Measurements from ENCODE around the gene PARP8.

Gene PARP8

DNA sequence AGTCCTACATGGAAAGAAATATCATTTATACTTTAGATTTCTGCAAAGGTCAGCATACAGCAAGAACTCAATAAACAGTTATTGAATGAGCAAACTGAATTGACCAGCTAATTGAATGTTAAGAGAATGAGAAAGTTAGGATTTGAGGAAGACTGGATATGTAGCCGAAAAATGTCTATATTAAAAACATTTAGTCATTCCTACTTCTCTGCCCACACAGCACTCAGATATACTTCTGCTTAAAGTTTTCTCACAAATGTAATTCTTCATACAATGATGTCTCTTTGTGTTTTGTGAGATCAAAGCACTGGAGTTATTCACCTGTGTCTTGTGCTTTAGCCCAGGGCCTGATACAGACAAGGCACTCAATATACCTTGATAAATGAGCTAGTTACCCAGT is 188.6 kb downstream of the PARP8 start:
- DNase-seq: no peak

DNA sequence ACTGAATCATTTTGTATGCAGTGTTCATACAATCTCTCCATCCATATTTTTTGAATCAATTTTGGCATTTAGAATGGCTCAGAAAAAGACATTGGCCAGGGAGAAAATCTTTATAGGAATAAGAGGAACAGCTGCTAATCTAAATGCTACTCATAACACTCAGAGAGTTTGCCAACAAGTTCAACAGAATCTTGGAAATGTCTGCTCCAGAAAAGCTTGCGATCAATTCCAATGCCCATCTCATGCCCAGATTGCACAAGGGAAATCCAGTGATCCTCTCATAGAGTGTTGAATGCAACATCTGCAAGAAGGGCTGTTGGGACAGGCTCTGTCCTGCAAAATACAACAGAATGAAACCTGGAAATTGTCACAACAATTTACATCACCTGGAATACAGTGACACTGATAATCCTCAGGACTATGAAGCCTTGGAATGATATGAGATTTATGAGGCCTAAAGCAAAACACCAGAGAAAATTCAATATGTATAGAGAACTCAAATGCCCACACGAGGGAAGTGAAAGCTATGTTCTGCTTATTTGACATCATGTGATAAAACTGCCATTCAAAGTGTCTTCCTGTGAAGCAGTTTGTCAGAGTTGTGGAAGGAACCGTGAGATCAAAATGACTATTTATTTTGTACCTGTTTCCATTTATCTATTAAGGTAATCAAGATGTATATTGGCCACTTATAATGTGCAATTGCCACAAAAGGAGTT is 190.1 kb downstream of the PARP8 start:
- DNase-seq: no peak

DNA sequence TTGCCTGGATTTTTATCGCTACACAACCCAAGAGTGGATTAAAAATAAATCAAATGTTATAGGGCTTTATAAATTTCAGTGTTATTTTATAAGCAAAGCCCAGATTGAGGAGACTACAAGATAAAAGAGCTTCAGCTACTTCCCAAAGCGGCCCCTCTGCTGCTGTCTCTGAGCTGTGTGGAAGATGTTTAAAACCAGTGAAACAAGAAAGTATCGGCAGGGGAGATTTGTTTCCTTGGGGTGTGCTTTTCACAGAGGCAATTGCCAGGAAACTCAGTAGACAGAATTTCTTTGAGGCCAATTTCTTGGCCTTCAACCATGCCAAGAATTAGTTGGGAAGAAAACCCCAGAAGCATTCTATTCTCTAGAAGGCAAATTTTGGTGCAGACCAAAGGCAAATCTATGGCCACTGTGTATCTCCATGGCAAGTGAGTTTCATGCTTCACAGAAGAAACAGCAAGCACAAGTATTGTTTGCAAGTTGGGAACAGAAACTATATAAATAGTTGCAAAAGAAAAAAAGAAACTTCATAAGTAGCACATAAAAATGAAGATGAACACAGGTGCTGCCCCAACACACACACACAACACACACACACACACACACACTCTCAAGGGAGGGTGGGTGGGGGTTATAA is 197.2 kb downstream of the PARP8 start:
- no peak for DNase-seq

DNA sequence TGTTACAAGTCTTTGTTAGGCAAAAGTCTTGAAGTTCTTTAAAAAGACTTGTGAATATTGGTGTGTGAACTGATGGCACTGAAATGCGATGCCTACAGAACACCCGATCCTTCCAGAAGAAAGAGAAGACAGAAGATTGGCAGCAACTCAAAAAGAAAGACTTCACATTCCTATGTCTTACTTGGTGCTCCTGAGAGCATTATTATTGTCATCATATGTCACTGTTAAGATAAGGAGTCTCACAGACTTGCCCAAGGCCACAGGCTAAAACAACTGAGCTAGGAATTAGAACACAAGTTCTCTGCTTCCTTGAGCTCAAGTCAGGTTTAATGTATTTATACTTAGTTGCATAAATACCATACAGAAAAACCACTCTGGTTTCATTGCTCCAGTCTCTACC is 198.0 kb downstream of the PARP8 start:
- DNase-seq: no peak

DNA sequence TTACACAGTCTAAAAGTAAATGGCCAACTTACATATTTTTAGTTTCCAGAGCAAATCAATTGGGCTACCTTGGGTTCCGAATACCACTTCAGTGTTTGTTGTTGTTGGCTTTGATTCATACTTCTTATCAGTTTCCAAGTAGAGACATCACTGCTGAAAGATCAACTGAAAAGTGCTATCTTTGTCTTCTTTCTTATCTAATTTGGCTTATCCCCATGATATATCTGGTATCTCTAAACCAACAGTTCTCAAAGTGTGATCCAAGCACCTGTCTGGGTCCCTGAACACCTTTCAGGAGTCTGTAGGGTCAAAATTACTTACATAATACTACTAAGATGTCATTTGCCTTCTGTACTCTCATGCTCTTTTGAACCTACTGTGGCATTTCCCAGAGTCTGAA is 200.0 kb downstream of the PARP8 start:
- no peak for DNase-seq

DNA sequence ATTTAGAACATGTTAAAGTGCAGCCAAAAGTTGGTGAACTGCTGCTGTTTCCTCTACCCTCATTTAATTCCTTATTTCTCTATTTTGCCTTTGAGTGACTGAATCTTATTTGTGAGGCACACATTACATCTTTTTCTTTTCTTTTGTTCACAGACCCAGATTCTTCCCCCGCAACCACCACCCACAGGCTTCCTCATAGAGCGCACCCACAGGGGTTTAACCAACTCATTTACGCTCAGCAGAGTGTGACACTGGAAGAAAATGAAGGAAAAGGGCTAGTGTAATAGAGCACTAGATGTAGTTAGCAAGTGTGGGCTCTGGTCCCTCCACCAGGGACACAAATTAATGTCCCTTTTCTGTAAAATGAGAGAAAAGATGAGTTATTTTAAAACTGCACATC is 200.7 kb downstream of the PARP8 start:
- no peak for DNase-seq

DNA sequence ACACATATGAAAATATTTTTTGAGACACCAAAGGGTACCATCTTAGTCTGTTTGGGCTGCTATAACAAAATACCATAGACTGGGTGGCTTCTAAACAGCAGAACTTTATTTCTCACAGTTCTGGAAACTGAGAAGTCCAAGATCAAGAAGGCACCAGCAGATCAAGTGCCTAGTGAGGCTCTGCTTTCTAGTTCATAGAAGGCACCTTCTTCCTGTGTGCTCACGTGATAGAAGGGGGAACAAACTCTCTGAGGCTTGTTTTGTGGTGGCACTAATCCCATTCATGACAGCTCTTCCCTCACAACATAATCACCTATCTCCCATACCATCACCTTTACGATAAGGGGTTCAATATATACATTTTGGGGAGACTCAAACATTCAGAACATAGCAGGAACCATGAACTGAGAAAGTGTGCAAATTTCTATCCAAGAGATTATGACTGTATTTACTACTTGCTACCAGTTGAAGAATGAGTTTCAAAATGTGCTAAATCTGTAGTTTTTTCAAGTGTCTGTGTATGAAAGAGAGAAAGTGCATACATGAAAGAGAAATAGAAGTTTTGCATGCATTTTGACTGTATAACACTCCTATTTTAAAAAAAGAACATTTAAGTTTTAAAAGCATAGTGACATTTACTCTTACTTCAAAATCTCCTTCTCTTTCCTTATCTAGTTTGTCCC is 207.3 kb downstream of the PARP8 start:
- DNase-seq: no peak

DNA sequence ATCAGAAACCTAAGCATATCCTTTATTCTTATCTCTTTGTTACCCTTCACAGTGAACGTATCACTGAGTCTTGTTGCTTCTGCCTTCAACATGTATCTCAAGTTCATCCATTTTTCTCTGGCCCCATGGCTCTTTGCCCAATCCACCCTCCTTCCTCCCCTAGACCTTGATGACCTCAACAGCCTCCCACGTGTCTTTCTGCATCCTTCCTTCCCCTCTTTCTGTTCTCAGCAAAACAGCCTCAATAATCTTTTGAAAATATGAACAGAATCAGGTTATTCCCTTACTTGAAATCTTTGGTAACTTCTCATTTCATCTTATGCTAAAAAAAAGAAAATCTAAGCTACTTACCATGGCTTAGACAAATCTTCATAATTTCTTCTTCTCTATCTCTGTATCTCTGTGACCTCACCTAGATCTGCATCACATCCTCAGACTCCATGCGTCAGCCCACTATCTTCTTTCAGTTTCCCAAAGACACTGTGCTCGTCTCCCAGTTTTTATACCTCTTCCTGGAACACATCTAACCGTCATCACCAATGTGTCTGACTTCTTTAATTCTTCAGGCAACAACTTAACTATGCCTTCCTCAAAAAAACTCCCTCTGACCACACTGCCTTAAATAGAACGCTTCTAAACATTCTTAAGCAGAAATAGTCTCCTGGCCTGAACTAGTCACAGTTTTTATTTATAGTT is 208.0 kb downstream of the PARP8 start:
- no peak for DNase-seq

DNA sequence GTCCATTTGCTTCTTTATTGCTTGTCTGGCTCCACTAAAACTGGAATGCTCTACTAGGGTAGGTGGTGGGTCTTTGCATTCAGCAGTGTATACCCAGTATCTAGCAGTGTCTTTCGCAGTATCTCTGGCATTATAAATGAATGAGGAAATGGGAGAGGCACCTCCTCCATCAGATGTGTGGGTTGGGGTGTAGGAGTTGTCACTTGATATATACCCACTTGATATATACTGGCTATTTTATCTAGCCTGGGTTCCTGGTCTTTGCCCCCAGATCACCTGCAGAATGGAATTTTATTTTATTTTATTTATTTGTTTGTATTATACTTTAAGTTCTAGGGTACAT is 208.5 kb downstream of the PARP8 start:
- DNase-seq: no peak

DNA sequence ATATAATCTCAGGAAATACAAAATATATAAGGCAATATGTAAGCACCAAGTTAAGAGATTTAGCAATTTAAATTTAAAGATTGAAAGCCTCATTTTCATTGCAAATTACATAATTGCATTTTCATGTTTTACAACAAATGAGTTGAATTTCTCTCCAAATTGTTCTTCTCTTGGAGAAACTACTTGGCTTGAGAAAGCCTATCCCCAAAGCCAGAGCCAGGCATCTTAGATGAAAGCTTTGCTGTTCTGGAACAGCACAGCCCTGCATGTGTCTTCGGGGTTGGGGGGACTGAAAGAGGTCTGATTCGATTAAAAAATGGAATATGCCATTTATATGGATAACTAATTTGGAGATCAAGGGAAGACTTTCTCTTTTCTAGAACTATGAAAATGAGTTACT is 212.0 kb downstream of the PARP8 start:
- DNase-seq: no peak

DNA sequence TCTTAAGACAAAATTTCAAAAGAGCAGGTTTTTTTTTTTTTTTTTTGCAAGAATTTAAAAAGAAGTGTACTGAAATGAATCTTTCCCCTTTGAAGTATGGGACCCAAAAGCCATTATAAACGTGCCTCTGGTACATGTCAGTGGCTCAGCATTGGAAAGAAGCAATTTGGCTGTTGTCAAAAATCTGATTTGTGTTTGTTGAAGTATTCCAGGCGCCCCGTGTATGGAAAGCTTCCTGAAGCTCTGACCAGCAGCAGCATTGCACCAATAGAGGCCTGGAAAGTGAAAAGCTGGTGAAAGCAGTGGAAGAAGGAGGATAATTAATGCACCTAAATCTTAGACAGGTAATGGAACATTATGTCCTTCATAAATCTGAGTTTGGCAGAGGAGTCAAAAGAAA is 215.0 kb downstream of the PARP8 start:
- no peak for DNase-seq

DNA sequence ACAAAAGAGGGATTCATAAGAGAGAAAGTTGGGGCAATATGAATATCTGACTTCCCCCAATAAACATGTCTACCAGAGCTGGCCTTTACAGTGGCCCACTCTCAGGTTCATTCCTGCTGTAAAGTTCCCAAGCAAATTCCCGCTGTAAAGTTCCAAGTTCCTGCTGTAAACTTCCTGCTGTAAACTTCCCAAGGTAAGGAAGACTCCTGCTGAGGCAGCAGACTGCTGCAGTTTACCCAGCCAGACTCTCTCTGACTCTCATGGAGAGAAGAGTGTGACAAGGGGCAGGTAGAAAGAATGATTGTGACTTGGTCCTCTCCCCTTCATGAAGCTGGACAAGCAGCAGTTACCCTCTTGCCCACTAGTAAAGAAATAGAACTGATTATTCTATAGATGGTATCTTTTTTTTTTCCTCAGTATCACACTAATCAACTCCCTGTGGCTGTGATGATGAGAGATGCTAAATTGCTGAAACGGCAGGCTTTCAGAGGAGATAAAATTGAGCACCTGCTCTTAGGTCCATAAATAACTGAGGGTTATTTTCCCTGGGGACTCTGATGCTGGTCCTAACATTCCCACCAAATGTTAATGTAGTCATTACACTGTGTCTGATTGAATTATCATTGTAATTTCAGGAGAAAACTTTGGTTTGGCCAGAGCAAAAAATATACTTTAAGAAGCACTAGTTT is 220.4 kb downstream of the PARP8 start:
- DNase-seq: no peak

DNA sequence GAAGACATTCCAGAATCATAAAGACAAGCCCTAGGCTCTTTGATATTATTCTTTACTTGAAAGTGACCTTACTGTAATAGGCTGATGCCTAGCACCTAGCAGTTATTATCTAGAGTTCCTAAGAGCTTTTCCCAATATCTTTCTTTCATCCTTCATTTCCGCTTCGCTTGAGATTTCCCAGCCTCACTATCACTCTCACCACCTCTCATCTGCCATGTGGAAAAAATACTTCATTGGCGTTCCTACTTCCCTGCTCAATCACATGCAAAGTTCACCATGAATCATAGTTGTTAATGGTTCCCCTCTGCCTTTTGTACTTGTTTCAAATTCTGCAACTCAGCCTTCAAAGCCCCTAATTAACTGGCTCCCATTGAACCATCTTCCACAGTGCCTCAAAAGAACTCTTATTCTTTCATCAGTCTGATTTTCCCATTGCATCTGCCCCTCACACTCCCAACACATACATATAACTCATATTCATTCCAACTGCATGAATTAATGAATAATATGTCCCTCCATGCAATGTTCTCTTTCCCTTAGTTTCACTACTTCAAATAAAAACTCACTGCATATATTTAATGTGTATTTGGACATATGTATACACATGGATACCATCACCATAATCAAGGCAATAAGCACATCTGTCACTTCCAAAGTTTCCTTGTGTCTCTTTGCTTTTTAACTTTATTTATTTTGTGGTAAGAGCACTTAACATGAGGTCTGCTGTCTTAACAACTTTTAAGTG is 221.6 kb downstream of the PARP8 start:
- DNase-seq: no peak

DNA sequence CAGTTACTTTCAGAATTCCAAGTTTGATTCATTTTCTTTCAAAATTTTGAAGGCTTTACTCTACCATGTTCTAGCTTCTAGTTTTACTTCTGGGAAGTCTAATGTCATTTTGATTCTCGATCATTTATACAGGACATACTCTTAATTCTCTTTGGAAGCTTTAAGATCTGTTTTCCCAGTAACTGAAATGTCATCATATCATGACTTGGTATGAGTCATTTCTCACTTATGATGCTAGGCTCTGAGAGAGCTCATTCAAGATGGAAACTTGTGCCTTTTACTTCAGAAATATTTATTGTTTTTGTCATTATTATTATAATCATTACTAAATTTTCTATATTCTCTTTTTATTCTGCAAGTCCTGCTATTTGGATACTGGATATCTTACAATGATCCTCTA is 222.3 kb downstream of the PARP8 start:
- DNase-seq: no peak

DNA sequence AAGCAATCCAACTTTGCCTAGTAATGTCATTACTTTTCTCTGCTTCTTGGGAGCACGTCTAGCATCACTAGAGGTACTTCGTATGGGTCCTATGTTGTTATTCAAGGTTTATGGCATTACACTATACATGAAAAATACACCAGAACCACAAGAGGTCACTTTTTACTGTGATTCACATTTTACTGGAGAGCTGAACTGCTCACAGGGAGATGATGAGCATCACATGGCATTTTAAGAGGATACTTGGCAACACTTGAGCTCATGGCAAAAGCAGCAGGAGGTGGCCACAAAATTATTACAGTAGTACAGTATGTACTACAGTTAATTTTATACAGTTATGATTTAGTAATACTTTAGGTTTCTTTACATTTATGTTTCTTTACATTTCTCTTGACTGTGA is 223.4 kb downstream of the PARP8 start:
- no peak for DNase-seq
